Endothelial cell of umbilical vein (primary cell): Measurements from ENCODE around the gene CEP295NL. TPM values are rescaled to one million over a fixed set of nuclear protein-coding genes. Genes with fewer than 3 reads are reported as not detected.
"Not testable (repeated sequence)": the region's sequence is repeated elsewhere in the genome, so short reads cannot be mapped to it uniquely, and the experiment has no call there.

Experiments used
- BruUV-seq: library from RNA; stranded (reverse); fragments of 400-500 nt; replicated peaks from 2 replicates; lab custom pipeline; 2021; lab: Mats Ljungman, UMichigan
- CTCF ChIA-PET: fragments of 300-600, 350-600 bp; sonication (Branson Sonifier 250); formaldehyde crosslinking; loops from one replicate; lab custom pipeline; 2021; ENCODE audit warnings: antibody characterized with exemption, inconsistent platforms; lab: Charles Lee
- POLR2A ChIA-PET: fragments of 300-600, 350-600 bp; sonication (Branson Sonifier 250); formaldehyde crosslinking; loops from one replicate; lab custom pipeline; 2021; ENCODE audit warnings: antibody characterized with exemption, inconsistent platforms; lab: Charles Lee
- DNase-seq: peaks from one replicate; pipeline ENCODE4 v3.0.0-alpha.2; 2011; ENCODE audit warnings: low read depth, low spot score
- FAIRE-seq: peaks from 2 replicates; lab custom pipeline; 2011; peaks lifted over from hg19 to GRCh38; lab: Jason Lieb, UNC
- H2AFZ ChIP-seq: 2 replicates; pipeline ENCODE4 v1.6.0; 2012; ENCODE audit warnings: low read depth, low read length, control low read depth, inconsistent platforms
- H3K27ac ChIP-seq: 2 replicates; pipeline ENCODE4 v1.5.1; 2011; ENCODE audit warnings: low read depth, mild to moderate bottlenecking, control low read depth, low read length, moderate library complexity; ENCODE audit not compliant: insufficient read depth
- H3K27me3 ChIP-seq, 2 experiments: 2 replicates each; pipeline versions ENCODE4 v1.6.0 to v1.6.1; 2011; ENCODE audit warnings: low read length in 2 of 2, mixed read lengths in 1 of 2; ENCODE audit not compliant: control insufficient read depth in 2 of 2, insufficient read depth in 2 of 2
- H3K36me3 ChIP-seq, 2 experiments: 2 replicates in 1 of 2; 3 replicates in 1 of 2; pipeline ENCODE4 v1.5.1; 2011; ENCODE audit warnings: low read length in 2 of 2, mild to moderate bottlenecking in 1 of 2, moderate library complexity in 1 of 2; ENCODE audit not compliant: control insufficient read depth in 2 of 2, insufficient read depth in 2 of 2; ENCODE audit errors: extremely low read depth in 1 of 2
- H3K4me1 ChIP-seq: 3 replicates; pipeline ENCODE4 v1.5.1; 2011; ENCODE audit warnings: mild to moderate bottlenecking, low read length; ENCODE audit not compliant: control insufficient read depth, insufficient read depth; ENCODE audit errors: extremely low read depth
- H3K4me2 ChIP-seq: 2 replicates; pipeline ENCODE4 v1.6.1; 2011; ENCODE audit warnings: low read length, control low read depth, mixed read lengths; ENCODE audit not compliant: insufficient read depth
- H3K4me3 ChIP-seq, 3 experiments: fragments of 200-600 bp in 1 of 3; sonication (generic), shearing (Covaris generic) in 1 of 3; replicated peaks in 1 of 3; 2 replicates each; pipeline ENCODE4 v1.5.1; 2011 to 2016; ENCODE audit warnings: control low read depth in 3 of 3, low read length in 3 of 3, mild to moderate bottlenecking in 2 of 3, inconsistent platforms in 1 of 3, low read depth in 1 of 3, moderate library complexity in 1 of 3; ENCODE audit not compliant: insufficient read depth in 1 of 3
- H3K79me2 ChIP-seq: 2 replicates; pipeline ENCODE4 v1.6.0; 2012; ENCODE audit warnings: low read length, inconsistent platforms; ENCODE audit not compliant: control insufficient read depth, insufficient read depth
- H3K9ac ChIP-seq: replicated peaks from 2 replicates; pipeline ENCODE3; 2011; ENCODE audit warnings: low read length, control low read depth; ENCODE audit not compliant: insufficient read depth; ENCODE audit errors: extremely low read depth
- H3K9me1 ChIP-seq: replicated peaks from 3 replicates; pipeline ENCODE4 v1.6.0; 2011; ENCODE audit warnings: mild to moderate bottlenecking, low read length; ENCODE audit not compliant: control insufficient read depth, insufficient read depth; ENCODE audit errors: extremely low read depth
- H3K9me3 ChIP-seq: replicated peaks from 2 replicates; pipeline ENCODE4 v1.5.1; 2012; ENCODE audit warnings: low read length, inconsistent platforms; ENCODE audit not compliant: control insufficient read depth, insufficient read depth
- H4K20me1 ChIP-seq: replicated peaks from 2 replicates; pipeline ENCODE3; 2011; ENCODE audit warnings: mild to moderate bottlenecking, low read length; ENCODE audit not compliant: control insufficient read depth, insufficient read depth; ENCODE audit errors: extremely low read depth
- CTCF ChIP-seq, 2 donors: IDR thresholded peaks; 1 replicate in 1 of 2; 2 replicates in 1 of 2; pipeline ENCODE4 v1.5.1; 2011; ENCODE audit warnings: low read length in 2 of 2, mild to moderate bottlenecking in 2 of 2, moderate library complexity in 2 of 2, control low read depth in 1 of 2, inconsistent platforms in 1 of 2, low read depth in 1 of 2; ENCODE audit not compliant: insufficient read depth in 1 of 2; ENCODE audit errors: extremely low read depth in 1 of 2
- EZH2 ChIP-seq: IDR thresholded peaks from 2 replicates; pipeline ENCODE4 v1.6.1; 2012; ENCODE audit warnings: borderline replicate concordance, low read depth, mild to moderate bottlenecking, moderate library complexity, low read length, inconsistent platforms; ENCODE audit not compliant: severe bottlenecking
- FOS ChIP-seq: IDR thresholded peaks from 2 replicates; pipeline ENCODE4 v1.6.1; 2011; ENCODE audit warnings: mild to moderate bottlenecking, low read length, moderate library complexity, borderline replicate concordance; ENCODE audit not compliant: insufficient read depth
- GATA2 ChIP-seq: IDR thresholded peaks from 2 replicates; pipeline ENCODE4 v1.7.0; 2011; ENCODE audit warnings: low read depth, mild to moderate bottlenecking, moderate library complexity, mixed read lengths, low read length; ENCODE audit not compliant: insufficient read length, insufficient read depth
- JUN ChIP-seq: IDR thresholded peaks from 2 replicates; pipeline ENCODE4 v1.6.1; 2011; ENCODE audit warnings: borderline replicate concordance, low read depth; ENCODE audit not compliant: insufficient read length, insufficient read depth
- MAX ChIP-seq: IDR thresholded peaks from 2 replicates; pipeline ENCODE4 v1.6.1; 2011; ENCODE audit not compliant: insufficient read depth, insufficient read length
- MYC ChIP-seq: IDR thresholded peaks from one replicate; pipeline ENCODE4 v1.6.1; 2011; ENCODE audit warnings: mild to moderate bottlenecking, low read depth, low read length
- POLR2A ChIP-seq: IDR thresholded peaks from 2 replicates; pipeline ENCODE4 v1.6.1; 2012; ENCODE audit warnings: low read depth, mild to moderate bottlenecking, control low read depth, low read length
- POLR2AphosphoS5 ChIP-seq: IDR thresholded peaks from 2 replicates; pipeline ENCODE4 v1.6.1; 2012; ENCODE audit warnings: low read depth, mild to moderate bottlenecking, control low read depth, low read length, moderate library complexity; ENCODE audit not compliant: insufficient read depth
- dilution Hi-C: fragments of 300-500 bp; cut with MboI; formaldehyde crosslinking; loops from one replicate; pipeline ENCODE4 v1.15.0; 2019; ENCODE audit warnings: low sequenced_read_pairs; ENCODE audit not compliant: extremely low pct_ligation_motif_present
- intact Hi-C: fragments of 100-400 bp; cut with micrococcal nuclease; formaldehyde crosslinking; loops from one replicate; pipeline ENCODE4 v1.10.0; 2022
- polyA plus RNA-seq, 4 experiments: library from polyadenylated mRNA; depleted of rRNA in 3 of 4; stranded (reverse) in 3 of 4; unstranded in 1 of 4; fragments of >200 nt; gene quantifications; 2 replicates each; pipeline versions ENCODE4 v1.2.1 to v1.2.3, GENCODE V29; 2011 to 2012; ENCODE audit warnings: missing spikeins in 1 of 4
- total RNA-seq: library from RNA; stranded (reverse); gene quantifications from 2 replicates; pipeline ENCODE4 v1.2.3, GENCODE V29; 2021

The CEP295NL gene
- total and polyA plus RNA-seq, 2 donors (not counting 3 experiments of a cell fraction or from before 2014, with no cell fraction given): 0.10 to 8.3 TPM

- Histone ChIP-seq H3K36me3 (peaks cover 6 to 19% of the 10 kb centered on the region in 2 experiments), H2AFZ (no peak overlapping the region), H3K4me2 (no peak overlapping the region), H3K27me3 (no peaks in the 10 kb centered on the region), H3K9me3 (no peaks in the 10 kb centered on the region), H3K27ac (no peak overlapping the region), H4K20me1 (no peaks in the 10 kb centered on the region), H3K4me3 (no peak overlapping the region), H3K9ac (no peak overlapping the region), H3K79me2 (peaks cover 19% of the 10 kb centered on the region), H3K4me1 (no peaks in the 10 kb centered on the region), H3K9me1 (no peaks in the 10 kb centered on the region)
- dilution Hi-C loops (no loop called here), intact Hi-C loops (no loop called here)
- FAIRE-seq: no peak
- BruUV-seq: no TSS peak
- no peak for DNase-seq
- no peak for TF ChIP-seq MYC
- no peak for TF ChIP-seq EZH2
- TF ChIP-seq GATA2: no peak
- no peak for TF ChIP-seq MAX
- no peak for TF ChIP-seq FOS
- TF ChIP-seq CTCF (IDR thresholded peaks at IDR 0.05; ENCODE audit: extremely low read depth in 1 of 2, insufficient read depth in 1 of 2, low read depth in 1 of 2, low read length in 2 of 2): no peak
- no peak for TF ChIP-seq POLR2A
- TF ChIP-seq JUN: no peak
- no peak for TF ChIP-seq POLR2AphosphoS5
- POLR2A ChIA-PET: no interaction called here
- CTCF ChIA-PET: interaction anchor here (1.2 to 3.1 kb wide), 2 partner anchors 9 to 67 kb away, joined by 3 to 12 read pairs; no protein-coding TSS in a partner anchor
Observed at GRCh38 chr17:78904371-78904770, 1.4 kb upstream of the CEP295NL start.

GRCh38 chr17:78902231-78902630 lies 770 bp downstream of the CEP295NL start:
- POLR2A ChIA-PET, H3K4me2 ChIP-seq, H3K4me1 ChIP-seq, H3K9me3 ChIP-seq, H3K9me1 ChIP-seq, H3K9ac ChIP-seq, intact Hi-C loops, H3K27me3 ChIP-seq, H4K20me1 ChIP-seq, BruUV-seq, dilution Hi-C loops, FAIRE-seq, H2AFZ ChIP-seq, H3K4me3 ChIP-seq, DNase-seq, H3K27ac ChIP-seq: not testable (repeated sequence)
- CTCF ChIA-PET: interaction anchor here (1.4 to 1.5 kb wide), 2 partner anchors 13 to 37 kb away, joined by 3 to 6 read pairs; no protein-coding TSS in a partner anchor
- Histone ChIP-seq H3K36me3 (peaks cover 6 to 24% of the 10 kb centered on the region in 2 experiments), H3K79me2 (peaks cover 18% of the 10 kb centered on the region)
